OCI-M1 (cell line): ENCODE results near the gene GLCE.

ENCODE experiments used
- DNase-seq: peaks from one replicate; lab custom pipeline; 2025; lab: John Stamatoyannopoulos, UW

Gene GLCE

GRCh38 chr15:69160141-69160993 lies at the start of gene GLCE:
Gene GLCE, plus strand, starts transcription at chr15:69160635. Its CDS starts 95,172 bp downstream, at chr15:69255807.
- peak; percentile 98 for DNase-seq

- DNase-seq: peak; percentile 90
Observed at GRCh38 chr15:69114331-69114928, 46.0 kb upstream of the GLCE start.

GRCh38 chr15:69115031-69115430 lies 45.4 kb upstream of the GLCE start:
- DNase-seq: no peak

GRCh38 chr15:69116391-69116790 lies 44.0 kb upstream of the GLCE start:
- no peak for DNase-seq

- DNase-seq: no peak
Observed at GRCh38 chr15:69117431-69117871, 43.0 kb upstream of the GLCE start.

GRCh38 chr15:69118089-69118488 lies 42.3 kb upstream of the GLCE start:
- DNase-seq: no peak

- DNase-seq: no peak
Observed at GRCh38 chr15:69119001-69119400, 41.4 kb upstream of the GLCE start.

- peak; percentile 56 for DNase-seq
Observed at GRCh38 chr15:69119683-69120395, 40.6 kb upstream of the GLCE start.

- DNase-seq: no peak
Observed at GRCh38 chr15:69120732-69121131, 39.7 kb upstream of the GLCE start.

GRCh38 chr15:69121198-69121828 lies 39.1 kb upstream of the GLCE start:
- no peak for DNase-seq

- DNase-seq: no peak
Observed at GRCh38 chr15:69125236-69125635, 35.2 kb upstream of the GLCE start.

GRCh38 chr15:69126054-69126469 lies 34.4 kb upstream of the GLCE start:
- DNase-seq: peak; percentile 78

GRCh38 chr15:69127306-69127705 lies 33.1 kb upstream of the GLCE start:
- DNase-seq: no peak

GRCh38 chr15:69128667-69129311 lies 31.6 kb upstream of the GLCE start:
- no peak for DNase-seq

GRCh38 chr15:69131362-69132220 lies 28.8 kb upstream of the GLCE start:
- peak; percentile 30 for DNase-seq

- no peak for DNase-seq
Observed at GRCh38 chr15:69132430-69132829, 28.0 kb upstream of the GLCE start.

GRCh38 chr15:69132977-69133861 lies 27.2 kb upstream of the GLCE start:
- DNase-seq: peak; percentile 9

GRCh38 chr15:69133862-69134519 lies 26.4 kb upstream of the GLCE start:
- DNase-seq: no peak

- DNase-seq: peak; percentile 9
Observed at GRCh38 chr15:69134791-69135190, 25.6 kb upstream of the GLCE start.
